Activated CD4-positive, alpha-beta T cell treated with anti-CD3 and anti-CD28 coated beads, Interleukin-2, Interleukin-6, amounts not matched to agents 100 ng/mL and 50 ng/mL, durations not matched to agents 16 hours and 8 hours (primary cell): ENCODE data around the gene TRIO.

ENCODE experiments used
- DNase-seq: peaks from one replicate; pipeline ENCODE4 v3.0.0-alpha.2; 2020

Gene TRIO

GRCh38 chr5:14212838-14213237, 69.7 kb downstream of the TRIO start:
- DNase-seq, result no peak

GRCh38 chr5:14213253-14213652, 70.1 kb downstream of the TRIO start:
- DNase-seq, result no peak

- no peak for DNase-seq
Observed at GRCh38 chr5:14213813-14214585, 70.9 kb downstream of the TRIO start.

GRCh38 chr5:14215901-14216300, 72.8 kb downstream of the TRIO start:
- no peak for DNase-seq

GRCh38 chr5:14216372-14216771, 73.2 kb downstream of the TRIO start:
- DNase-seq, result no peak

GRCh38 chr5:14216902-14217301, 73.8 kb downstream of the TRIO start:
- DNase-seq, result no peak

GRCh38 chr5:14217587-14217986, 74.4 kb downstream of the TRIO start:
- no peak for DNase-seq

- no peak for DNase-seq
Observed at GRCh38 chr5:14218011-14218410, 74.9 kb downstream of the TRIO start.

GRCh38 chr5:14218480-14218879, 75.3 kb downstream of the TRIO start:
- no peak for DNase-seq

- DNase-seq, result no peak
Observed at GRCh38 chr5:14218897-14219573, 75.9 kb downstream of the TRIO start.

GRCh38 chr5:14219800-14220512, 76.8 kb downstream of the TRIO start:
- DNase-seq, result no peak

GRCh38 chr5:14220642-14221041, 77.5 kb downstream of the TRIO start:
- no peak for DNase-seq

GRCh38 chr5:14221732-14222131, 78.6 kb downstream of the TRIO start:
- no peak for DNase-seq

GRCh38 chr5:14222206-14222605, 79.1 kb downstream of the TRIO start:
- DNase-seq, result no peak

- peak; percentile 19 for DNase-seq
Observed at GRCh38 chr5:14223372-14223771, 80.2 kb downstream of the TRIO start.

- DNase-seq, result no peak
Observed at GRCh38 chr5:14225173-14225834, 82.2 kb downstream of the TRIO start.

- DNase-seq, result no peak
Observed at GRCh38 chr5:14226149-14226548, 83.0 kb downstream of the TRIO start.

GRCh38 chr5:14226554-14226953, 83.4 kb downstream of the TRIO start:
- DNase-seq, result no peak

GRCh38 chr5:14226992-14227391, 83.8 kb downstream of the TRIO start:
- no peak for DNase-seq

GRCh38 chr5:14227513-14227912, 84.4 kb downstream of the TRIO start:
- no peak for DNase-seq

- no peak for DNase-seq
Observed at GRCh38 chr5:14228219-14228618, 85.1 kb downstream of the TRIO start.

- no peak for DNase-seq
Observed at GRCh38 chr5:14229181-14229580, 86.0 kb downstream of the TRIO start.

GRCh38 chr5:14229734-14230133, 86.6 kb downstream of the TRIO start:
- no peak for DNase-seq
